Right atrium auricular region (tissue), 2 donors: ENCODE results near the gene SNX12. TPM values are rescaled to one million over a fixed set of nuclear protein-coding genes. Genes with fewer than 3 reads are reported as not detected.

ENCODE experiments used
- DNase-seq: peaks from one replicate; pipeline ENCODE4 v3.0.0-alpha.2; 2019; ENCODE audit warnings: low spot score
- H3K27ac ChIP-seq, 2 donors: fragments of 200-600 bp; sonication (generic); 1 replicate in 1 of 2; 2 replicates in 1 of 2; pipeline ENCODE4 v1.5.1; 2016 to 2019
- H3K27me3 ChIP-seq, 2 donors: fragments of 200-600 bp; sonication (generic); one replicate each; pipeline versions ENCODE4 v1.5.1 to v1.6.0; 2017 to 2019
- H3K36me3 ChIP-seq: fragments of 200-600 bp; sonication (generic); one replicate; pipeline ENCODE4 v1.5.1; 2016
- H3K4me1 ChIP-seq, 2 donors: fragments of 200-600 bp; sonication (generic); one replicate each; pipeline versions ENCODE4 v1.5.1 to v1.6.0; 2017 to 2019
- H3K4me3 ChIP-seq, 2 donors: fragments of 200-600 bp; sonication (generic); 1 replicate in 1 of 2; 2 replicates in 1 of 2; pipeline ENCODE4 v1.5.1; 2017 to 2019; ENCODE audit warnings: mild to moderate bottlenecking in 1 of 2, moderate library complexity in 1 of 2
- H3K9me3 ChIP-seq, 2 donors: fragments of 200-600 bp; sonication (generic); one replicate each; pipeline ENCODE4 v1.5.1; 2019
- CTCF ChIP-seq, 2 donors: fragments of 200-600 bp; sonication (generic); IDR thresholded peaks; one replicate each; pipeline ENCODE4 v1.5.1; 2019; ENCODE audit warnings: antibody characterized with exemption in 2 of 2
- total RNA-seq, 2 donors: library from RNA; depleted of rRNA; stranded (reverse); fragments of >200 nt; gene quantifications; one replicate each; pipeline ENCODE4 v1.1.0, GENCODE V29; 2016

Gene SNX12
- total RNA-seq, 2 donors from 2014 or later: 30.8 to 40.1 TPM

- Histone ChIP-seq H3K9me3 (no peaks in the 10 kb centered on the region), H3K36me3 (no peaks in the 10 kb centered on the region), H3K4me1 (no peaks in the 10 kb centered on the region), H3K27me3 (no peaks in the 10 kb centered on the region), H3K27ac (no peak overlapping the region), H3K4me3 (no peak overlapping the region)
- DNase-seq: no peak
- no peak for TF ChIP-seq CTCF (IDR thresholded peaks at IDR 0.05)
These were observed 17.8 kb upstream of the SNX12 start for GRCh38 chrX:71085900-71086299.

- Histone ChIP-seq H3K27me3 (no peaks in the 10 kb centered on the region), H3K9me3 (no peaks in the 10 kb centered on the region), H3K27ac (no peak overlapping the region), H3K36me3 (no peaks in the 10 kb centered on the region), H3K4me3 (no peak overlapping the region), H3K4me1 (no peaks in the 10 kb centered on the region)
- no peak for DNase-seq
- TF ChIP-seq CTCF (IDR thresholded peaks at IDR 0.05): no peak
These were observed 14.7 kb upstream of the SNX12 start for GRCh38 chrX:71082822-71083221.

GRCh38 chrX:71082124-71082647, 14.1 kb upstream of the SNX12 start:
- no peaks in the 10 kb centered on the region for H3K4me1 ChIP-seq

GRCh38 chrX:71081330-71082123, 13.4 kb upstream of the SNX12 start:
- Histone ChIP-seq H3K4me3 (no peak overlapping the region), H3K9me3 (no peaks in the 10 kb centered on the region), H3K27ac (no peak overlapping the region), H3K27me3 (no peaks in the 10 kb centered on the region), H3K36me3 (no peaks in the 10 kb centered on the region), H3K4me1 (no peaks in the 10 kb centered on the region)
- TF ChIP-seq CTCF (IDR thresholded peaks at IDR 0.05): no peak
- DNase-seq: no peak

More at GRCh38 chrX:71082124-71082647, 14.1 kb upstream of the SNX12 start:
- Histone ChIP-seq H3K27me3 (no peaks in the 10 kb centered on the region), H3K9me3 (no peaks in the 10 kb centered on the region), H3K27ac (no peak overlapping the region), H3K4me3 (no peak overlapping the region), H3K36me3 (no peaks in the 10 kb centered on the region)
- no peak for TF ChIP-seq CTCF (IDR thresholded peaks at IDR 0.05)
- DNase-seq: no peak

GRCh38 chrX:71070531-71070930, 2.4 kb upstream of the SNX12 start:
- Histone ChIP-seq H3K4me1 (no peaks in the 10 kb centered on the region), H3K36me3 (no peaks in the 10 kb centered on the region), H3K4me3 (no peak overlapping the region), H3K27ac (no peak overlapping the region), H3K27me3 (peaks cover 0 to 3% of the 10 kb centered on the region in 2 donors), H3K9me3 (no peaks in the 10 kb centered on the region)
- TF ChIP-seq CTCF (IDR thresholded peaks at IDR 0.05): no peak
- no peak for DNase-seq
